Neural crest cell (in vitro differentiated cells): ENCODE measurements around the gene SLC66A1. TPM values are rescaled to one million over a fixed set of nuclear protein-coding genes. Genes with fewer than 3 reads are reported as not detected.

ENCODE experiments used
- DNase-seq: peaks from one replicate; pipeline ENCODE4 v3.0.0; 2021; ENCODE audit warnings: low read depth, mixed read lengths, low spot score
- H3K27ac Mint-ChIP-seq: one replicate; pipeline ENCODE4 v1.8.0; 2021; ENCODE audit warnings: mild to moderate bottlenecking, mixed read lengths; ENCODE audit not compliant: unreplicated experiment
- H3K27me3 Mint-ChIP-seq: 2 replicates; pipeline ENCODE4 v1.8.0; 2021; ENCODE audit warnings: low read depth, mild to moderate bottlenecking, mixed read lengths
- H3K36me3 Mint-ChIP-seq: 2 replicates; pipeline ENCODE4 v1.8.0; 2021; ENCODE audit warnings: low read depth, mild to moderate bottlenecking, mixed read lengths
- H3K4me1 Mint-ChIP-seq: 2 replicates; pipeline ENCODE4 v1.8.0; 2021; ENCODE audit warnings: mixed read lengths
- H3K4me3 Mint-ChIP-seq: one replicate; pipeline ENCODE4 v1.8.0; 2021; ENCODE audit warnings: mild to moderate bottlenecking, mixed read lengths
- H3K9me3 Mint-ChIP-seq: 2 replicates; pipeline ENCODE4 v1.8.0; 2021; ENCODE audit warnings: mixed read lengths
- total RNA-seq: library from RNA; stranded (reverse); gene quantifications from 2 replicates; pipeline ENCODE4 v1.2.1, GENCODE V29; 2021
- TF ChIP-seq, protein P1 (sequence below): fragments of 200-600 bp; sonication (generic); conservative IDR thresholded peaks from 2 replicates; pipeline ENCODE4 v1.5.0; 2021; ENCODE audit warnings: antibody characterized with exemption, mild to moderate bottlenecking

SLC66A1 gene
- total RNA-seq, 1 donor from 2014 or later, result 27.4 TPM

DNA sequence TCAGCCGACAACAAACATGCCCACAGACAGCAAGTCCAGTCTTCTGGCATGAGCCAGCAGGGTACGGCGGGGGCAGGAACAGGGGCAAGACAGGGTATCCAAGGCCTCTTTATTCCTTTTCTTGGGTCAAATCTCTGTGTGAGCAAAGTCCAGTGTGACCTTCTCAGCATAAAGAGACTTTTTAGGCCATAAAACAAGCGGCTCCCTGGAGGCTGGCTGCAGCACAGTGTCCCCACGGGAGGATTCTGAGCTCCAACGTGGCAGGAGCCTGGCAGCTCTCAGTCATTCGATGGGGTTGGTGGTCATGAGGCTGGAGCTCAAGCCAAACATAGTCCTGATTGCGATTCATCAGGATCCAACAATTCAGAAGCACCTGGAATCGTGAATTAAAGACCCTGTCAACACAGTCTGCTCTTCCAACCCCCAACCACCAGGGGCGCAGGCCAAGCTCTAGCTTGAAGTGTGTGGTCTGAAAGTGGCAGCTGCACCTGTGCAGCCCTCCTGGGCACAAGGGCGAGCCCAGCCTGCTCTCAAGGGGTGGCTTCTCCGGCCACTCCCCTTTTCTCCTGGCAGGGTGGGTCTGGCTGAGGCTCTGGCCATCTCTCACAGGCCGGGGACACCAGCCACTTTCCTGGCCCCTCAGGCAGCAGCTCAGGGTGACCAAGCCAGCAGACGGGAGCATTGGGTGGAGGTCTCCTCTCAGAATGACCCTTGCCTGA, 62.1 kb downstream of the SLC66A1 start:
- Mint-ChIP-seq H3K27ac (no peak overlapping the region), H3K4me3 (no peak overlapping the region), H3K4me1 (no peaks in the 10 kb centered on the region), H3K9me3 (no peaks in the 10 kb centered on the region), H3K27me3 (no peaks in the 10 kb centered on the region), H3K36me3 (peaks cover 16% of the 10 kb centered on the region)
- DNase-seq, result peak; percentile 26
- TF ChIP-seq, protein P1, sequence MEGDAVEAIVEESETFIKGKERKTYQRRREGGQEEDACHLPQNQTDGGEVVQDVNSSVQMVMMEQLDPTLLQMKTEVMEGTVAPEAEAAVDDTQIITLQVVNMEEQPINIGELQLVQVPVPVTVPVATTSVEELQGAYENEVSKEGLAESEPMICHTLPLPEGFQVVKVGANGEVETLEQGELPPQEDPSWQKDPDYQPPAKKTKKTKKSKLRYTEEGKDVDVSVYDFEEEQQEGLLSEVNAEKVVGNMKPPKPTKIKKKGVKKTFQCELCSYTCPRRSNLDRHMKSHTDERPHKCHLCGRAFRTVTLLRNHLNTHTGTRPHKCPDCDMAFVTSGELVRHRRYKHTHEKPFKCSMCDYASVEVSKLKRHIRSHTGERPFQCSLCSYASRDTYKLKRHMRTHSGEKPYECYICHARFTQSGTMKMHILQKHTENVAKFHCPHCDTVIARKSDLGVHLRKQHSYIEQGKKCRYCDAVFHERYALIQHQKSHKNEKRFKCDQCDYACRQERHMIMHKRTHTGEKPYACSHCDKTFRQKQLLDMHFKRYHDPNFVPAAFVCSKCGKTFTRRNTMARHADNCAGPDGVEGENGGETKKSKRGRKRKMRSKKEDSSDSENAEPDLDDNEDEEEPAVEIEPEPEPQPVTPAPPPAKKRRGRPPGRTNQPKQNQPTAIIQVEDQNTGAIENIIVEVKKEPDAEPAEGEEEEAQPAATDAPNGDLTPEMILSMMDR, result peak; percentile 64

DNA sequence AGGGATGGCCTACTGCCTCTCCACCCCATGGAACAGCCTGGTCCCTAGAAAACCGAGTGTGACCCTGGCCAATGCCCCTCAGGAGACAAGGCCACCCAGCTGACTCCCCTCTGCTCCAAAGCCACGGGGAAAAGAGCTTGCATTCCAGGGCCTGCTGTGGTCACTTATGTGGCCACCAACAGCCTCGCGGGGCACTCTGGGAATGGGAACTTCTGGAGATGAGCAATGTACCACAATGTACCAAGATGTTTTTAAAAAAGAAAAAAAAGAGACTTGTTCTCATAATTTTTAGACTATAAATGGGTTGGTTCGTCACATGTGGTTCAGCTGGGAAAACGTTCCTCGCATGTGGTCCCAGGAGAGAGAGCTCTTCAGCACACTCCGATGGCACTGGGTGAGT, 62.8 kb downstream of the SLC66A1 start:
- no peaks in the 10 kb centered on the region for H3K9me3 Mint-ChIP-seq
- H3K27ac Mint-ChIP-seq, result no peak overlapping the region
- no peak overlapping the region for H3K4me3 Mint-ChIP-seq
- H3K27me3 Mint-ChIP-seq, result no peaks in the 10 kb centered on the region
- peaks cover 16% of the 10 kb centered on the region for H3K36me3 Mint-ChIP-seq
- no peak for DNase-seq
- H3K4me1 Mint-ChIP-seq, result no peaks in the 10 kb centered on the region
- TF ChIP-seq, protein P1, result no peak

DNA sequence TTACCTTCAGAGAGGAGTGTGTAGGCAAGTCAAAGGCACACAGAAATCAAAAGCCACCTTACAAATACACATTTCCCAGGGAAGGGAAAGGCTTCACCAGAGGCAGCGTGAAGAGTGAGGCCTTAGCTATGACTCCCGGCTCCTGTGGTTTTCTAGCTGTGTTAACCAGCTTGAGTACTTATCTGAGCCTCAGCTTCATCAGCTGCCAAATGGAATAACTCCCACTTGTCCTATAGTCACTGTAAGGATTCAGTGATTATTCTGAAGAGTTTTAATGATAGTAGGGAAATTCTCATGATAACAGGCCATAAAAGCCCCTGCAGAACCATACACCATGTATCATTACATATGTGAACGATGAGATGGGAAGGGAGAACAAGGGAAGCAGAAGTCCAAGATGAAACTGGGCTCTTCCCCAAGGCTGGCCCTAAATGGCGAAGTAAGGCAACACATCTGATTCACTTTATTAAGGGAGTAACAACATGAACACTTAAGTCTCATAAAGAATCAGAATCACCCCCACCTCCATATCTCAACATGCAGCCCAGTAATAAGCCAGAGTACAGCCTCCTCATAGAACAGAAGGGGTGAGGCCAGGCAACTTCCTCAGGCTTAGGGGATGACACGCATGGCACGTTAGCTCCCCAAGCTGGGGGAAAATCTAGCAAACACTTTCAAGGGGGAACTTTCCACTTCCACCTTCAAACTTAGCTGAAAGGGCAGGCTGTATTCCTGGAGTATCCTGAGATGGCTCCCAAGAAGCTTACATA, 63.7 kb downstream of the SLC66A1 start:
- Mint-ChIP-seq H3K27me3 (no peaks in the 10 kb centered on the region), H3K27ac (no peak overlapping the region), H3K36me3 (peaks cover 16% of the 10 kb centered on the region), H3K4me3 (no peak overlapping the region), H3K9me3 (no peaks in the 10 kb centered on the region), H3K4me1 (no peaks in the 10 kb centered on the region)
- no peak for DNase-seq
- TF ChIP-seq, protein P1, result no peak

DNA sequence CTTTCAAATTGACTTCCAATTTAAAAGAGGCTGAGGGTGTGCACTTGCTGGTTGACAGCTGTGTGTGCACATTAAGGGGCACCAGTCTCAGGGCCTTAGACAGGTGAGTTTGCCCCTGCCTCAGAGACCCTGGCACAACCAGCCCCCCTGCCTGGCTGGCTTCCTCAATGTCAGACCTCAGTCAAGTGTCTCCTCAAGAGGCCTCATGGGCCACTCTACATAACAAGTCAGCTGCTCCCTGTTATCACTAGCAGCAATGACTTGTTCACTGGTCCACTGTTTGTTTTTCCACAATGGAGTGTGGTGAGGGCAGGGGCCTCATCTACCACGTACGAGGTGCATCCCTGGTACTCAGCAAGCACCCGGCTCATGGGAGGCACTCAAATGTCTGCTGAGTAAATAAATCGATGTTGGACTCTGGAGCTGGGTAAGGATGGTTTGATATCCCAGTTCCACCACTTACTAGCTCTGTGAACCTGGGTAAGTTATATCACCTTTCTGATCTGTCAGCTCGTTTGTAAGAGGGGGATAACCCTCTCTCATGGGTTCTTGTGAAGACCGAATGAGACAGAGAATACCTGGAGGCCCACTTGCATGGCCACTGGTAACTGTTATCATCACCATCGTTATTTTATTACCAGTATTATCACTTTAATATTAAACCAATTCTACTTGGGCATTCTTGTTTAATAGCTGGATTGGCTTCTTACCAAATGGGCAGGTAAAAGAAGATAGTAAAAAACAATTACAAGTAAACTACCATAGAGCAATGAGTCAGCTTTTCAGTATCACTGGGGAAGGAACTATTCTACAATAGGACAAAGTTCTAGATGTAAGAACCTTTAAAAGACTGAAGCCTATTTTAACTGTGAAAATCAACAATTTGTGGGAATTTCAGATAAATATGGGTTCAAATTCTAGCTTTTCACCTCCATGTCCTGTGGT, 64.6 kb downstream of the SLC66A1 start:
- DNase-seq, result no peak
- no peaks in the 10 kb centered on the region for H3K9me3 Mint-ChIP-seq
- no peaks in the 10 kb centered on the region for H3K27me3 Mint-ChIP-seq
- H3K4me3 Mint-ChIP-seq, result no peak overlapping the region
- no peak overlapping the region for H3K27ac Mint-ChIP-seq
- no peaks in the 10 kb centered on the region for H3K4me1 Mint-ChIP-seq
- H3K36me3 Mint-ChIP-seq, result peaks cover 16% of the 10 kb centered on the region
- TF ChIP-seq, protein P1, result no peak
